Adrenal gland (tissue), 5 donors: ENCODE measurements around the gene FCHSD2.

Experiments
- CTCF ChIP-seq, 6 experiments: fragments of 450-650 bp in 4 of 6; fragments of 200-600 bp in 2 of 6; sonication (generic) in 1 of 6; IDR thresholded peaks; 1 replicate in 5 of 6; 2 replicates in 1 of 6; pipeline versions ENCODE4 v1.5.1 to v1.8.0; 2016 to 2021; ENCODE audit warnings: antibody characterized with exemption in 6 of 6, mild to moderate bottlenecking in 2 of 6, moderate library complexity in 1 of 6
- POLR2A ChIP-seq, 2 donors: fragments of 450-650 bp; IDR thresholded peaks; one replicate each; pipeline ENCODE4 v1.6.1; 2017; ENCODE audit warnings: antibody characterized with exemption in 2 of 2, mild to moderate bottlenecking in 2 of 2, moderate library complexity in 1 of 2
- donor health status: DM: no; HTN: no; CAD: no.

- TF ChIP-seq CTCF (IDR thresholded peaks at IDR 0.05) (no peak), POLR2A (IDR thresholded peaks at IDR 0.05) (no peak)
Measured at GRCh38 chr11:72984453-72985077, 157.6 kb downstream of the FCHSD2 start.
